Measurements from ENCODE around the gene MCRIP1.

DNA sequence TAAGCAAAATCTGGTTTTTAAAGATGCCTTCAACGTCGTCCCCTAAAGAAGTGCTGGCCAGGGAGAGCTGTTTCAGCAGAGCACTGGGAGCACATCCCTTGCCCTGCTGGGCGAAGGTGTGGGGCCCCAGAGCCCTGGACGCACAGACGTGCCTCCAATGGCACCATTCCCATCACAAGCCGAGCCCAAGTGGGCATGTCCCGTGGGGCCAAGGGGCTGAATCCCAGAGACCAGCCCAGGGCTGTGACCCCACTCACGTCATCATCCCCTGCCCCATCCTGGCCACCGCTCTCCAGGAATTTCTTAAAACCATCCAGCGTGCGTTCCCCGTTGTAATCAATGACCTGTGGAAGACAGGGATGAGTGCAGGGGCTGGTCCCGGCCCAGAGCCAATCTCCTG is 11.8 kb upstream of the MCRIP1 start:
- no peak for TF ChIP-seq ZNF384 (IDR thresholded peaks at IDR 0.05)
- TF ChIP-seq BHLHE40 (IDR thresholded peaks at IDR 0.05; ENCODE audit: borderline replicate concordance) = no peak
- TF ChIP-seq SP1 (IDR thresholded peaks at IDR 0.05) = no peak
- TF ChIP-seq FOXM1 (IDR thresholded peaks at IDR 0.05; ENCODE audit: borderline replicate concordance) = no peak
- no peak for TF ChIP-seq FOXK2 (IDR thresholded peaks at IDR 0.05)
- no peak for TF ChIP-seq TARDBP (IDR thresholded peaks at IDR 0.05)
- TF ChIP-seq SUZ12 (IDR thresholded peaks at IDR 0.05) = no peak
- no peak for TF ChIP-seq NFRKB (IDR thresholded peaks at IDR 0.05)
- no peak for TF ChIP-seq LEF1 (IDR thresholded peaks at IDR 0.05; ENCODE audit: borderline replicate concordance)
- no peak for TF ChIP-seq CTBP1 (IDR thresholded peaks at IDR 0.05; ENCODE audit: borderline replicate concordance)
- no peak for TF ChIP-seq PKNOX1 (IDR thresholded peaks at IDR 0.05)
